Right forelimb (tissue), 1 donor: ENCODE results near the gene TYMP.
"Not testable (repeated sequence)": the region's sequence is repeated elsewhere in the genome, so short reads cannot be mapped to it uniquely, and the experiment has no call there.

Experiments
- DNase-seq: peaks from one replicate; pipeline ENCODE4 v3.0.0-alpha.2; 2018

TYMP gene

GRCh38 chr22:50523806-50524675, 5.8 kb downstream of the TYMP start:
- DNase-seq: no peak

DNA sequence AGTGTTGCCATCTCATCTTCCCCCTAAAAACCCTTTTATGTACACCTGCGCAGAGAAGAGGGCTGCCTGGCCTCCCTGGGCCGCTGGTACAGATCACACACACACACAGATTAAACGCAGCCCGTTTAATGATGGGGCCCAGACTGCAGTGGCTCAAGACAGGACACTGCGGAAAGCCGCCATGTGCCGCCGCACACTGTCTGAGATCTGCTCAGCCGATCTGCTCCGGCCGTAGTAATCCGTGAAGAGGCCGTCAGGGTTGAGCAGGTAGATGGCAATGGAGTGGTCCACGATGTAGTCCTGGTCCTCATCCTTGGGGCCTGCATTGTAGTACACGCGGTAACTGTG, 6.4 kb downstream of the TYMP start:
- no peak for DNase-seq

DNA sequence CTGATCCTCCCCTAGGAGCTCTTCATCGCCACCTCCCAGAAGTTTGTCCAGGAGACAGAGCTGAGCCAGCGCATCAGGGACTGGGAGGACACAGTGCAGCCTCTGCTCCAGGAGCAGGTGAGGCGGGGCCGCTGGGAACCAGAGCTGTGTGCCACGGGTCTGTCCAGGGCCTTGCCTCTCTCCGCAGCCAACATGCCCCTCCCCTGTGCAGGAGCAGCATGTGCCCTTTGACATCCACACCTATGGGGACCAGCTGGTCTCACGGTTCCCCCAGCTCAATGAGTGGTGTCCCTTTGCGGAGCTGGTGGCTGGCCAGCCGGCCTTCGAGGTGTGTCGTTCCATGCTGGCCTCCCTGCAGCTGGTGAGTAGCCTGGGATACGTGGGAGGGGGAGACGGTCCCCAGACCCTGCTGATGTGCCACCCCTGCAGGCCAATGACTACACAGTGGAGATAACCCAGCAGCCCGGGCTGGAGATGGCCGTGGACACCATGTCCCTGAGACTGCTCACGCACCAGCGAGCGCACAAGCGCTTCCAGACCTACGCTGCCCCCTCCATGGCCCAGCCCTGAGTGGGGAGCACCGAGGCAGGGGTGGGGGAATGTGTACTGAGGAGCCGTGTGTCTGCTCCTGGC, 6.9 kb downstream of the TYMP start:
- DNase-seq: no peak

GRCh38 chr22:50522208-50522805, 7.5 kb downstream of the TYMP start:
- no peak for DNase-seq

- DNase-seq: no peak
Measured at GRCh38 chr22:50521710-50522109, 8.1 kb downstream of the TYMP start.

DNA sequence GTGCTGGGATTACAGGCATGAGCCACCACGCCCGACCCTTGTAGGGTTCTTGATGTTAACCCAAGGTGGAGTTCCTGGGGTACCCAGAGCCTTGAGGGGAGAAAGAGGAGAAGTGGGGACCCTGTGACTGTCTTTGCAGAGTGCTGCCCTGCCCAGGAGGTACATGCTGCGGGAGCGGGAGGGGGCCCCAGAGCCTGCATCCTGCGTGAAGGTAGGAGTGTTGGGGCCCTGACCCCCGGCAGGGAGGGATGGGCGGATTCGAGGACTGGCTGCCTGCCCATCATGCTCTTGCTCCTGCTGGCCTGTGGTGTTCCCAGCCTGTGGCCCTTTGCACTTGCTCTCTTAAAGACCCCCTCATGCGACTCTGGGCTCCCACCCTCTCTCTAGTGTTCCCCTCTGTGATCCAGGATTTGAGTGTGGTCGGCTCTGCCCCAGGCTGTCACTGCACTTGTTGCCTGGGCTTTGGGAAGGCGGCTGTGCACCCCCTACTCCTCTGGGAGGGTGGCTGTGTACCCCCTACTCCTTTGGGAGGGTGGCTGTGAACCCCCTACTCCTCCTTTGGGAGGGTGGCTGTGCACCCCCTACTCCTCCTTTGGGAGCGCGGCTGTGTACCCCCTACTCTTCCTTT, 8.9 kb downstream of the TYMP start:
- no peak for DNase-seq

DNA sequence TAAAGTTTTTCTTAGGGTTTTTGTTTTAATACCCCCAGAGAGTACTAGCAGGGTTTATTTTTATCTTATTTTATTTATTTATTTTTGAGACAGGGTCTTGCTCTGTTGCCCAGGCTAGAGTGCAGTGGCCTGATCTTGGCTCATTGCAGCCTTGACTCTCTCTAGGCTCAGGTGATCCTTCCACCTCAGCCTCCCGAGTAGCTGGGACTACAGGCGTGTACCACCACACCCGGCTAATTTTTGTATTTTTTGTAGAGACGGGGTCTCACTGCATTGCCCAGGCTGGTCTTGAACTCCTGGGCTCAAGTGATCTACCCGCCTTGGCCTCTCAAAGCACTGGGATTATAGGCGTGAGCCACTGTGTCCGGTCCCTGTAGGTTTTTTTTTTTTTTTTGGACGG, 9.6 kb downstream of the TYMP start:
- not testable (repeated sequence) for DNase-seq

DNA sequence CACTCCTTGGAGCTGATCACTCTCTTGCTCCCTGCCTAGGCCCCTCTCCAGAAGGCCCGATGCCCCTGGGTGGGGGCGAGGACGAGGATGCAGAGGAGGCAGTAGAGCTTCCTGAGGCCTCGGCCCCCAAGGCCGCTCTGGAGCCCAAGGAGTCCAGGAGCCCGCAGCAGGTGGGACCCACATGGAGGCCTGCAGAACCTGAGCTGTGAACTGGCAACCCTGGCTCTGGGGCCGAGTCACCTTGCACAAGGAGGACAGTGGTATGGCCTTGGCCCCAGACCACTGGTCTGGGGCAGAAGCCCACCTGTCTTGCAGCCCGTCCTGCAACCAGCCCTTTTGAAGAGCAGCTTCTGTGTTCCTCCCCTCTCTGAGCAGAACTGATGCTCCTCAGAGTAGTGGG, 10.7 kb downstream of the TYMP start:
- DNase-seq: no peak

DNA sequence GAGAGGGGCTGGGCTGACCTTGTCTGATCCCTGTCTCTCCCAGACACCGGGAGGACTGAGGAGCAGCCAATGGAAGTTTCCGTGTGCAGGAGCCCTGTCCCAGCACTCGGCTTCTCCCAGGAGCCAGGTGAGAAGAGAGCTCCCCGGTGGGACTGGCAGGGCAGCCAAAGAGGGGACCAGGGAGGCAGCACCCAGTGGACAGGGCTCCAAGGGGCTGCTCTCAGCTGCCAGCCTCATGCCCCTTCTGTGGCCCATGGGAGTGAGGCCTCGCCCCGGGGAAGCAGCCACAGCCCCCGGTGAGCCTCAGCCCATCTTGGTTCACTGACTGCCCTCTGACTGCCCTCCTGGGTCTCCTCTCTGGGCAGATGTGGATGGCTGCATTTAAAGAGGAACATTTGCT, 11.2 kb downstream of the TYMP start:
- no peak for DNase-seq

GRCh38 chr22:50517495-50518260, 12.1 kb downstream of the TYMP start:
- no peak for DNase-seq

DNA sequence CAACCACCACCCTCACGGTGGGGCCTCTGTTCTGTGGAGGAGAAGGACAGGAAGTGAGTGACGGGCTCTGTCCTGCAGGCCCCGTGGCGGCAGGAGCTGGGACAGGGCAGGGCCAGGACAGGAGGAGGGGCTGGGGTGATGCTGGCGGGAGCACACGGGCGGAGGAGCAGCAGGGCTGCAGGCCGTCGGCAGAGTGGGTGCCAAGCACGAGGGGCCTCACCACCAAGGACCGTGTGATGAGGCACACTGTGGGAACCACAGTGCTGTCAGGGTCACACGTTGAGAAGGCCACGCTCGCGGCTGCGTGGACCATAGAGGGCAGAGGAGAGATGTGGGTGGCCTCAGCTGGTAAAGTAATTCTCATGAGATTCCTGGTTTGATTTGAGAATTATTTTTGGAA, 12.9 kb downstream of the TYMP start:
- DNase-seq: no peak

DNA sequence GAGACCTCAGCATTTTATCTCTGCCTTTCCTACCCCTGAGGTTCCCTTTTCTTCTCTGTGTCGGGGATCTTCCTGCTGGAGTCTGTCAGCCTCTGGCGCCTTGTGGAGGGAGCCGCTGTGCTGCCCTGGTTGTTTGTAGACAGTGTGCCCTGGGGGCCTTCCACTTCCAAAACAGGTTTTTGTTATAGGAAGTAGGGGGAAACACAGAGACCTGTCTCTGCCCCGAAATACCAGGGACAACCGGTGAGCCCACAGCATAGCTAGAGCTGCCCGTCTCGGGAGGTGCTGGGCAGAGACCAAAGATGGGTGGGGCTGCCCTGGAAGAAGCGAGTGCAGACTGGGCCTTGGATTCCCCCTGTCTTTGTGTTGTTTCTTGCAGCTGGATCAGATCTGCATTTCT, 13.7 kb downstream of the TYMP start:
- DNase-seq: no peak

- no peak for DNase-seq
Measured at GRCh38 chr22:50513175-50513574, 16.6 kb downstream of the TYMP start.

GRCh38 chr22:50508897-50509296, 20.9 kb downstream of the TYMP start:
- DNase-seq: no peak

GRCh38 chr22:50507991-50508884, 21.6 kb downstream of the TYMP start, which contains the start of gene NCAPH2:
NCAPH2 (plus strand) TSS chr22:50508224; CDS start chr22:50508338, 114 bp downstream.
- DNase-seq: peak; percentile 100

- no peak for DNase-seq
Measured at GRCh38 chr22:50507421-50507990, 22.3 kb downstream of the TYMP start, which contains the start of gene LMF2. LMF2 (minus strand) TSS chr22:50507702; CDS start chr22:50507675, 27 bp downstream.

DNA sequence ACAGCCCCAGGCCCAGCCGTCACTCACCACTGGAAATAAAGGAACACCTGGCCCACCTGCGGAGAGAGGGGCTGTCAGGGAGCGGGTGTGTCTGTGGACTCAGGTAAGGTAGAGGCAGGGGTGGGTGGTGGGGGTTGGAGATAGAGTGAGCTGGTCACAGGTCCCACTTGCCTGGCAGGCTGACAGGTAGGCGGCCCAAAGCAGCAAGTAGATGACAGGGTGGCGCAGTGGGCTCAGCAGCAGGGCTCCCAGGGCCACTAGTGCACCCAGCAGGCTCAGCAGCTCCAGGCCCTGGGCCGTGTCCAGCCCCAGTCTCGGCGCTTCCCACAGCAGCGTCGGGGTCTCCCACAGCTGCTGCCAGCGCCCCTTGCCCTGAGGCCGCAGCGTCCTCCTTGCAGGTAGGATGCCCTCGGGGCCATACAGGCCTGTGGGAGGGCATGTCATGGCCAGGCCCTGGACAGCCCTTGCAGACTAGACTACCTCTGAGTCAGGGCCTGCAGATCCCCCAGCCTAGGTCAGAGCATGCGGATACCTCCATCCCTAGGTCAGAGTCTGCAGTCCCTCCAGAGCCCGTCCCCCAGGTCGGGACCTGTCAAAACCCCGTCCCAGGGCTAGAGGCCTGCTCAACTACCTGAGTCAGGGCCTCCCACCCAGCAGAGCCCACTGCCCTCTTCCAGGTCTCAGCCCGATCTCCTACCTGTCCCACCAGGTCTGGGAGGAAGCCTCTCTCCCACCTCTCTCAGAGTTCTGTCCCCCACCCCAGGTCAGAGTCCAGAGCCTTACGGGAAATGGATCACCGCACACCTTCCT, 23.0 kb downstream of the TYMP start:
- DNase-seq: no peak

GRCh38 chr22:50505776-50506610, 23.8 kb downstream of the TYMP start:
- DNase-seq: no peak

GRCh38 chr22:50505276-50505775, 24.5 kb downstream of the TYMP start:
- no peak for DNase-seq
